GM20000 (cell line): ENCODE measurements around the gene SRRM5.

Experiments
- DNase-seq: peaks from one replicate; pipeline ENCODE4 v3.0.0; 2012; ENCODE audit warnings: low spot score
- TF ChIP-seq, protein P1 (sequence below): IDR thresholded peaks from 2 replicates; pipeline ENCODE4 v1.5.1; 2012; ENCODE audit warnings: mild to moderate bottlenecking, control low read depth; ENCODE audit errors: extremely low read depth, missing control alignments

Gene SRRM5

GRCh38 chr19:43620061-43621001 is 8.4 kb downstream of the SRRM5 start:
- no peak for DNase-seq
- TF ChIP-seq, protein P1, sequence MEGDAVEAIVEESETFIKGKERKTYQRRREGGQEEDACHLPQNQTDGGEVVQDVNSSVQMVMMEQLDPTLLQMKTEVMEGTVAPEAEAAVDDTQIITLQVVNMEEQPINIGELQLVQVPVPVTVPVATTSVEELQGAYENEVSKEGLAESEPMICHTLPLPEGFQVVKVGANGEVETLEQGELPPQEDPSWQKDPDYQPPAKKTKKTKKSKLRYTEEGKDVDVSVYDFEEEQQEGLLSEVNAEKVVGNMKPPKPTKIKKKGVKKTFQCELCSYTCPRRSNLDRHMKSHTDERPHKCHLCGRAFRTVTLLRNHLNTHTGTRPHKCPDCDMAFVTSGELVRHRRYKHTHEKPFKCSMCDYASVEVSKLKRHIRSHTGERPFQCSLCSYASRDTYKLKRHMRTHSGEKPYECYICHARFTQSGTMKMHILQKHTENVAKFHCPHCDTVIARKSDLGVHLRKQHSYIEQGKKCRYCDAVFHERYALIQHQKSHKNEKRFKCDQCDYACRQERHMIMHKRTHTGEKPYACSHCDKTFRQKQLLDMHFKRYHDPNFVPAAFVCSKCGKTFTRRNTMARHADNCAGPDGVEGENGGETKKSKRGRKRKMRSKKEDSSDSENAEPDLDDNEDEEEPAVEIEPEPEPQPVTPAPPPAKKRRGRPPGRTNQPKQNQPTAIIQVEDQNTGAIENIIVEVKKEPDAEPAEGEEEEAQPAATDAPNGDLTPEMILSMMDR: no peak

- TF ChIP-seq, protein P1: no peak
Measured at GRCh38 chr19:43622070-43622469, 10.2 kb downstream of the SRRM5 start.

GRCh38 chr19:43622956-43623355 is 11.1 kb downstream of the SRRM5 start:
- DNase-seq: no peak
- TF ChIP-seq, protein P1: no peak

More at GRCh38 chr19:43622070-43622469, 10.2 kb downstream of the SRRM5 start:
- DNase-seq: no peak

DNA sequence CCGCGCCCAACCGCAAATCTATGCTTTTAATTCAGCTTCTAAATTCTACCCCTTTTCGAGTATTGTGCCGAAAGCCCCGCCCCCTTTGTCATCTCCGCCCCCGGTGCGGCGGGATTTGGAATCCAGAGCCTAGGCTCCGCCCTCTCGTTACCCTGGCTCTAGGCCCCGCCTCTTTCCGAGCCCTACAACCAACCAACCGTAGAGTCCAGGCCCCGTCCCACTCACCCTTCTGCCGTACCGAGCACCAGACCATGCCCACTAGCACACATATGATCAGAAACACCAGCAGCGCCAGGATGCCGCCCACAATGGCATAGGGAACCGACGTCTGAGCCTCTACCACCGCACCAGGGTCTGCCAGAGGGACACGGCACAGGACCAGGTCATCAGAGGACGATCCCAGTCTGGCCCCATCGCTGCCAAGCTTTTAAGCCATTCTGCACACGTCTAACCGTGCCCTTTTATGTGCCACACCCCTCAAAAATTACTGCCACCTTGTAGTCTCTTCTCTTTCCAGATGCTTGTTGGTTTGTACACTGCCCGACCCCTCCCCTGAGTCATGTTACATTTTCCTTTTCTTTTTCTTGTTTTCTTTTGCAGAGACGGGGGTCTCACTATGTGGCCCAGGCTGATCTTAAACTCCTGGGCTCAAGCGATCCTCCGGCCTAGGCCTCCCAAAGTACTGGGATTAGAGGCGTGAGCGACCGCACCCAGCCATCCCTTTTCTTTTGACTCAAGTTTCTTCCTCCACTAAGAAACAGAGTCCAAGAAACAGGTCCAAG is 12.2 kb downstream of the SRRM5 start:
- TF ChIP-seq, protein P1: no peak
- no peak for DNase-seq

DNA sequence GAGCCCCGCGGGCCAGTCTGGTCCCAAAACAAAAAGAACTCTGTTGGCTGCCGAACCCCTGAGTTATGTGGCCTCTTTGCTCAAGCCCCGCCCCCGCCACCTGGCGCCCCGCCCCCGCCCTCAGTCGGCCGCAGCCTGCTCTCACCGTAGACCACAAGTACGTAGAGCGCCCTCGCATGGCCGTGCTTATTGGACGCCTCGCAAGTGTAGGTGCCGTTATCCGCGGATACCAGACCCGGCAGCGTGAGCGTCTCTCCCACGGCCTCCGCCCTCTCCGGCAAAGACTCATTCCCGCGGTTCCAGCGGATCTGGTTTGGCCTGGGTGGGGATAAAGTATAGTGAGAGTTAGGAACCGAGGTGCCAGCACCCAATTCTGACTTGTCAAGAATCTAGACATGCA is 13.0 kb downstream of the SRRM5 start:
- peak; percentile 88 for DNase-seq
- TF ChIP-seq, protein P1: peak; percentile 60

- DNase-seq: peak; percentile 58
- TF ChIP-seq, protein P1: no peak
Measured at GRCh38 chr19:43625918-43626579, 14.2 kb downstream of the SRRM5 start.
